Peyer's patch (tissue), 4 donors: Measurements from ENCODE around the gene DNAJB9.
"Not testable (repeated sequence)": the region's sequence is repeated elsewhere in the genome, so short reads cannot be mapped to it uniquely, and the experiment has no call there.

Source experiments
- POLR2A ChIP-seq, 2 donors: fragments of 450-650 bp; IDR thresholded peaks; one replicate each; pipeline ENCODE4 v1.5.1; 2017; ENCODE audit warnings: antibody characterized with exemption in 2 of 2, mild to moderate bottlenecking in 2 of 2, moderate library complexity in 2 of 2
- TF ChIP-seq, protein P1 (sequence below), 6 experiments: fragments of 450-650 bp in 4 of 6; fragments of 200-600 bp in 2 of 6; sonication (generic) in 1 of 6; IDR thresholded peaks; one replicate each; pipeline ENCODE4 v1.5.1; 2017 to 2019; ENCODE audit warnings: antibody characterized with exemption in 6 of 6, mild to moderate bottlenecking in 3 of 6, moderate library complexity in 1 of 6

DNA sequence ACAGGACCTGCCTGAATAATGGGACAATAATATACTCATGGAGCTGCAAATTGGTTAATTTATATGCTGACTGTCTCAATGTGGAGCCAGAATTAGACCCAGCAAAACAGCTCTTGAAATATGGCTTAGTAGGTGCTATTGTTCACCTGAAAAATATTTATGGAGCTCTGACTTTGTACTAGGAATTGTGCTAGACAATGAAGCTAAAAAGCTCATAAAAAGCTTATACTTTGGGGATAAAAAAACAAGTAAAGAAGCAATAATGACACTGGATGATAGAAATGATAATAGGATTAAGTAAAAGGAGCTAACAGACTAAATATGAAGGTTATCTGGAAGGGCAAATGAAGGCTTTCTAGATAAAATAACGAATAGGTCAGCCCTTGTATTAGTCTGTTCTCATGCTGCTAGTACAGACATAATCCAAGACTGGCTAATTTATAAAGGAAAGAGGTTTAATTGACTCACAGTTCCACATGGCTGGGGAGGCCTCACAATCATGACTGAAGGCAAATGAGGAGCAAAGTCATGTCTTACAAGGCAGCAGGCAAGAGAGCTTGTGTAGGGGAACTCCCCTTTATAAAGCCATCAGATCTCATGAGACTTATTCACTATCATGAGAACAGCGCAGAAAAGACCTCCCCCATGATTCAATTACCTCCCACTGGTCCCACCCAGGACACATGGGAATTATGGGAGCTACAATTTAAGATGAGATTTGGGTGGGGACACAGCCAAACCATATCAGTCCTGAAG lies 21.4 kb upstream of the DNAJB9 start:
- TF ChIP-seq, protein P1, sequence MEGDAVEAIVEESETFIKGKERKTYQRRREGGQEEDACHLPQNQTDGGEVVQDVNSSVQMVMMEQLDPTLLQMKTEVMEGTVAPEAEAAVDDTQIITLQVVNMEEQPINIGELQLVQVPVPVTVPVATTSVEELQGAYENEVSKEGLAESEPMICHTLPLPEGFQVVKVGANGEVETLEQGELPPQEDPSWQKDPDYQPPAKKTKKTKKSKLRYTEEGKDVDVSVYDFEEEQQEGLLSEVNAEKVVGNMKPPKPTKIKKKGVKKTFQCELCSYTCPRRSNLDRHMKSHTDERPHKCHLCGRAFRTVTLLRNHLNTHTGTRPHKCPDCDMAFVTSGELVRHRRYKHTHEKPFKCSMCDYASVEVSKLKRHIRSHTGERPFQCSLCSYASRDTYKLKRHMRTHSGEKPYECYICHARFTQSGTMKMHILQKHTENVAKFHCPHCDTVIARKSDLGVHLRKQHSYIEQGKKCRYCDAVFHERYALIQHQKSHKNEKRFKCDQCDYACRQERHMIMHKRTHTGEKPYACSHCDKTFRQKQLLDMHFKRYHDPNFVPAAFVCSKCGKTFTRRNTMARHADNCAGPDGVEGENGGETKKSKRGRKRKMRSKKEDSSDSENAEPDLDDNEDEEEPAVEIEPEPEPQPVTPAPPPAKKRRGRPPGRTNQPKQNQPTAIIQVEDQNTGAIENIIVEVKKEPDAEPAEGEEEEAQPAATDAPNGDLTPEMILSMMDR (IDR thresholded peaks at IDR 0.05), result not testable (repeated sequence)
- TF ChIP-seq POLR2A (IDR thresholded peaks at IDR 0.05), result not testable (repeated sequence)
